Smooth muscle cell of the umbilical artery (primary cell): ENCODE measurements around the gene SLITRK6. TPM values are rescaled to one million over a fixed set of nuclear protein-coding genes. Genes with fewer than 3 reads are reported as not detected.

Experiments
- total RNA-seq: library from RNA; depleted of rRNA; stranded (reverse); fragments of >200 nt; gene quantifications from 2 replicates; pipeline ENCODE4 v1.2.3, GENCODE V29; 2014

Gene SLITRK6, protein sequence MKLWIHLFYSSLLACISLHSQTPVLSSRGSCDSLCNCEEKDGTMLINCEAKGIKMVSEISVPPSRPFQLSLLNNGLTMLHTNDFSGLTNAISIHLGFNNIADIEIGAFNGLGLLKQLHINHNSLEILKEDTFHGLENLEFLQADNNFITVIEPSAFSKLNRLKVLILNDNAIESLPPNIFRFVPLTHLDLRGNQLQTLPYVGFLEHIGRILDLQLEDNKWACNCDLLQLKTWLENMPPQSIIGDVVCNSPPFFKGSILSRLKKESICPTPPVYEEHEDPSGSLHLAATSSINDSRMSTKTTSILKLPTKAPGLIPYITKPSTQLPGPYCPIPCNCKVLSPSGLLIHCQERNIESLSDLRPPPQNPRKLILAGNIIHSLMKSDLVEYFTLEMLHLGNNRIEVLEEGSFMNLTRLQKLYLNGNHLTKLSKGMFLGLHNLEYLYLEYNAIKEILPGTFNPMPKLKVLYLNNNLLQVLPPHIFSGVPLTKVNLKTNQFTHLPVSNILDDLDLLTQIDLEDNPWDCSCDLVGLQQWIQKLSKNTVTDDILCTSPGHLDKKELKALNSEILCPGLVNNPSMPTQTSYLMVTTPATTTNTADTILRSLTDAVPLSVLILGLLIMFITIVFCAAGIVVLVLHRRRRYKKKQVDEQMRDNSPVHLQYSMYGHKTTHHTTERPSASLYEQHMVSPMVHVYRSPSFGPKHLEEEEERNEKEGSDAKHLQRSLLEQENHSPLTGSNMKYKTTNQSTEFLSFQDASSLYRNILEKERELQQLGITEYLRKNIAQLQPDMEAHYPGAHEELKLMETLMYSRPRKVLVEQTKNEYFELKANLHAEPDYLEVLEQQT
- not detected in 2 replicates for total RNA-seq

DNA sequence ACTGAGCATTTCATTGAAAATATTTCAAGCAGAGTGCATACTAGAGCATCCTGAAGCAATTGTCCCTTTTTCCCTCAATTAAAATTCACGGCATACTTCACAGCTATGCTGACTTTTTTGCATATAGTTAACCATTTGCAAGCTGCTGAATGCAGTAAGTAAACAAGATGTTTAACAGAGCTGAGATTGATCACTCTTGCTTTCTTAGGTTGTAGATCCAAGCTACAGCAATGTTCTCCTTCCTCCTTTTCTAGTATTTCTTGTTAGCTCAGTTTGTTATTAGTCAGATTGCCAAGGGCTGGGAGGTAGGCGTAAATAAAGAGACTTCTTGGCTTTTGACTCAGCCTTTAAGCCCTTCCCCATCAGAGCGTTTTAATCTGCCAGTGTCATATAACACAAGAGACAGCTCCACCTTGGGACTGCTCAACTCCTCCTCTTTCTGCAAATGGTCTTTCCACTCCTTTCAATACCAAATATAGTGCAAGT is at the start of gene SLITRK6:
TSS of gene SLITRK6 (minus strand) at position 323 of the 486 bp plus-strand sequence. CDS start 2,911 bp downstream, outside the sequence.

